Brain microvascular endothelial cell (primary cell): ENCODE data around the gene BTLA.

Experiments
- DNase-seq: peaks from one replicate; pipeline ENCODE4 v3.0.0-alpha.2; 2020
- H3K27ac ChIP-seq: fragments of 250-450 bp; sonication (Bioruptor Pico); 2 replicates; pipeline ENCODE4 v1.5.1; 2020; ENCODE audit warnings: mild to moderate bottlenecking, moderate library complexity
- H3K27me3 ChIP-seq: fragments of 250-450 bp; sonication (Bioruptor Pico); replicated peaks from 2 replicates; pipeline ENCODE4 v1.5.1; 2020; ENCODE audit warnings: mild to moderate bottlenecking
- H3K36me3 ChIP-seq: fragments of 250-450 bp; sonication (Bioruptor Pico); replicated peaks from 2 replicates; pipeline ENCODE4 v1.5.1; 2020; ENCODE audit warnings: mild to moderate bottlenecking
- H3K4me3 ChIP-seq: 2 replicates; pipeline ENCODE4 v1.5.1; 2011; ENCODE audit warnings: low read depth, mild to moderate bottlenecking, control low read depth, low read length, moderate library complexity
- CTCF ChIP-seq: IDR thresholded peaks from 2 replicates; pipeline ENCODE4 v1.5.1; 2011; ENCODE audit warnings: low read depth, mild to moderate bottlenecking, moderate library complexity, low read length, control low read depth, inconsistent platforms; ENCODE audit errors: missing control alignments
- in situ Hi-C: cut with HindIII; loops from 2 replicates; pipeline ENCODE4 v1.10.0; 2017; ENCODE audit warnings: low sequenced_read_pairs, low pct_ligation_motif_present

Gene BTLA

GRCh38 chr3:112448939-112449338 is 50.3 kb downstream of the BTLA start:
- Histone ChIP-seq H3K27me3 (no peaks in the 10 kb centered on the region), H3K4me3 (no peak overlapping the region), H3K27ac (no peak overlapping the region), H3K36me3 (no peaks in the 10 kb centered on the region)
- in situ Hi-C loops, result no loop called here
- no peak for TF ChIP-seq CTCF
- no peak for DNase-seq

- TF ChIP-seq CTCF, result no peak
- in situ Hi-C loops, result no loop called here
Measured at GRCh38 chr3:112446343-112446742, 52.9 kb downstream of the BTLA start.

GRCh38 chr3:112445839-112446238 is 53.4 kb downstream of the BTLA start:
- no peak for TF ChIP-seq CTCF
- H3K27ac ChIP-seq, result no peak overlapping the region
- H3K36me3 ChIP-seq, result no peaks in the 10 kb centered on the region
- in situ Hi-C loops, result no loop called here
- no peaks in the 10 kb centered on the region for H3K27me3 ChIP-seq
- DNase-seq, result no peak
- no peak overlapping the region for H3K4me3 ChIP-seq

More at GRCh38 chr3:112446343-112446742, 52.9 kb downstream of the BTLA start:
- H3K36me3 ChIP-seq, result no peaks in the 10 kb centered on the region
- DNase-seq, result no peak
- no peak overlapping the region for H3K4me3 ChIP-seq
- H3K27me3 ChIP-seq, result no peaks in the 10 kb centered on the region
- H3K27ac ChIP-seq, result no peak overlapping the region

- TF ChIP-seq CTCF, result peak; percentile 69
- Histone ChIP-seq H3K27me3 (no peaks in the 10 kb centered on the region), H3K27ac (no peak overlapping the region), H3K36me3 (no peaks in the 10 kb centered on the region), H3K4me3 (no peak overlapping the region)
- peak; percentile 68 for DNase-seq
- in situ Hi-C loops, result no loop called here
Measured at GRCh38 chr3:112437146-112438022, 61.9 kb downstream of the BTLA start.

- no peak overlapping the region for H3K27ac ChIP-seq
- no peaks in the 10 kb centered on the region for H3K27me3 ChIP-seq
- no peak for TF ChIP-seq CTCF
- DNase-seq, result no peak
- no peak overlapping the region for H3K4me3 ChIP-seq
- no peaks in the 10 kb centered on the region for H3K36me3 ChIP-seq
- in situ Hi-C loops, result no loop called here
Measured at GRCh38 chr3:112429960-112430359, 69.3 kb downstream of the BTLA start.
